Upper lobe of left lung (tissue), 6 donors: ENCODE measurements around the gene PAK1IP1. TPM values are rescaled to one million over a fixed set of nuclear protein-coding genes. Genes with fewer than 3 reads are reported as not detected.
"Not testable (repeated sequence)": the region's sequence is repeated elsewhere in the genome, so short reads cannot be mapped to it uniquely, and the experiment has no call there.

Source experiments
- ATAC-seq, 2 donors: fragments of 200-7000 bp; cut with Tn5 transposase; one replicate each; pipeline ENCODE4 v1.9.1; 2022; ENCODE audit warnings: mild to moderate bottlenecking in 2 of 2, moderate library complexity in 2 of 2; ENCODE audit not compliant: low FRiP score in 2 of 2
- DNase-seq, 2 donors: peaks; one replicate each; pipeline ENCODE4 v3.0.0-alpha.2; 2019 to 2020
- H3K27ac ChIP-seq, 4 donors: fragments of 200-600 bp; sonication (generic); one replicate each; pipeline ENCODE4 v1.5.1; 2016 to 2019
- H3K27me3 ChIP-seq, 4 donors: fragments of 200-600 bp; sonication (generic); one replicate each; pipeline ENCODE4 v1.5.1; 2017 to 2019
- H3K36me3 ChIP-seq, 4 donors: fragments of 200-600 bp; sonication (generic); one replicate each; pipeline ENCODE4 v1.5.1; 2016 to 2019
- H3K4me1 ChIP-seq, 4 donors: fragments of 200-600 bp; sonication (generic); one replicate each; pipeline ENCODE4 v1.5.1; 2018 to 2019
- H3K4me3 ChIP-seq, 4 donors: fragments of 200-600 bp; sonication (generic); one replicate each; pipeline ENCODE4 v1.5.1; 2017 to 2019; ENCODE audit warnings: mild to moderate bottlenecking in 2 of 4, moderate library complexity in 1 of 4
- H3K9me3 ChIP-seq, 4 donors: fragments of 200-600 bp; sonication (generic); one replicate each; pipeline ENCODE4 v1.5.1; 2018 to 2019
- EP300 ChIP-seq, 4 donors: sonication (generic); formaldehyde crosslinking; IDR thresholded peaks; one replicate each; pipeline ENCODE4 v1.5.1; 2017; ENCODE audit warnings: antibody characterized with exemption in 4 of 4, control low read depth in 2 of 4
- POLR2A ChIP-seq, 4 donors: fragments of 450-650 bp; IDR thresholded peaks; one replicate each; pipeline ENCODE4 v1.5.1; 2016 to 2017; ENCODE audit warnings: antibody characterized with exemption in 4 of 4, mild to moderate bottlenecking in 2 of 4
- POLR2AphosphoS5 ChIP-seq, 2 donors: sonication (generic); formaldehyde crosslinking; IDR thresholded peaks; one replicate each; pipeline ENCODE4 v1.5.1; 2017; ENCODE audit warnings: antibody characterized with exemption in 2 of 2
- WGBS, 2 donors: methylation state at CpG; one replicate each; pipeline ENCODE4 v1.1.5; 2017 to 2018; 5-methylcytosine and 5-hydroxymethylcytosine counted together
- small RNA-seq, 4 donors: library from RNA; depleted of rRNA; stranded (forward); fragments of <200 nt; gene quantifications; one replicate each; pipeline ENCODE3, GENCODE V24; 2016
- total RNA-seq, 6 donors: library from RNA; depleted of rRNA in 4 of 6; stranded (reverse); fragments of >200 nt in 4 of 6; gene quantifications; one replicate each; pipeline versions ENCODE4 v1.1.0 to v1.2.1, GENCODE V29; 2016 to 2021
- TF ChIP-seq, protein P1 (sequence below), 6 experiments: fragments of 450-650 bp in 4 of 6; fragments of 200-600 bp in 2 of 6; sonication (generic) in 2 of 6; IDR thresholded peaks; one replicate each; pipeline ENCODE4 v1.5.1; 2016 to 2019; ENCODE audit warnings: antibody characterized with exemption in 6 of 6
- donor health status: DM: no; HTN: no; CAD: no; lungs with moderate emphysema.
- donor health status: DM: no; HTN: yes; CAD: no; lungs with severe emphysema.

The PAK1IP1 gene
- total RNA-seq, 6 donors from 2014 or later: 6.0 to 15.8 (median 10.8) TPM

- Histone ChIP-seq H3K4me3 (no peak overlapping the region), H3K9me3 (no peaks in the 10 kb centered on the region), H3K36me3 (peaks cover 0 to 44% (median 27%) of the 10 kb centered on the region in 4 donors), H3K4me1 (peaks cover 20 to 33% (median 25%) of the 10 kb centered on the region in 4 donors), H3K27me3 (no peaks in the 10 kb centered on the region), H3K27ac (peak overlapping the region in 1 of 4 donors; percentile 27)
- DNase-seq (no peak), ATAC-seq (no peak)
- TF ChIP-seq POLR2A (IDR thresholded peaks at IDR 0.05): no peak
- no peak for TF ChIP-seq EP300 (IDR thresholded peaks at IDR 0.05)
- TF ChIP-seq, protein P1, sequence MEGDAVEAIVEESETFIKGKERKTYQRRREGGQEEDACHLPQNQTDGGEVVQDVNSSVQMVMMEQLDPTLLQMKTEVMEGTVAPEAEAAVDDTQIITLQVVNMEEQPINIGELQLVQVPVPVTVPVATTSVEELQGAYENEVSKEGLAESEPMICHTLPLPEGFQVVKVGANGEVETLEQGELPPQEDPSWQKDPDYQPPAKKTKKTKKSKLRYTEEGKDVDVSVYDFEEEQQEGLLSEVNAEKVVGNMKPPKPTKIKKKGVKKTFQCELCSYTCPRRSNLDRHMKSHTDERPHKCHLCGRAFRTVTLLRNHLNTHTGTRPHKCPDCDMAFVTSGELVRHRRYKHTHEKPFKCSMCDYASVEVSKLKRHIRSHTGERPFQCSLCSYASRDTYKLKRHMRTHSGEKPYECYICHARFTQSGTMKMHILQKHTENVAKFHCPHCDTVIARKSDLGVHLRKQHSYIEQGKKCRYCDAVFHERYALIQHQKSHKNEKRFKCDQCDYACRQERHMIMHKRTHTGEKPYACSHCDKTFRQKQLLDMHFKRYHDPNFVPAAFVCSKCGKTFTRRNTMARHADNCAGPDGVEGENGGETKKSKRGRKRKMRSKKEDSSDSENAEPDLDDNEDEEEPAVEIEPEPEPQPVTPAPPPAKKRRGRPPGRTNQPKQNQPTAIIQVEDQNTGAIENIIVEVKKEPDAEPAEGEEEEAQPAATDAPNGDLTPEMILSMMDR (IDR thresholded peaks at IDR 0.05): no peak
- no peak for TF ChIP-seq POLR2AphosphoS5 (IDR thresholded peaks at IDR 0.05)
- 53 to 54% methylated on average over 2 of the region's 2 CpGs for WGBS, 2 donors
Observed at GRCh38 chr6:10749734-10750133, 55.0 kb downstream of the PAK1IP1 start.

- peaks cover 0 to 52% (median 32%) of the 10 kb centered on the region in 4 donors for H3K36me3 ChIP-seq
- not testable (repeated sequence) for ATAC-seq, H3K9me3 ChIP-seq, H3K27me3 ChIP-seq, DNase-seq, H3K27ac ChIP-seq, H3K4me3 ChIP-seq
- WGBS, 2 donors: 78 to 86% methylated on average over 6 of the region's 6 CpGs
- H3K4me1 ChIP-seq: peaks cover 20 to 33% (median 25%) of the 10 kb centered on the region in 4 donors
Observed at GRCh38 chr6:10750568-10750967, 55.8 kb downstream of the PAK1IP1 start.

- Histone ChIP-seq H3K4me1 (peaks cover 20 to 29% (median 22%) of the 10 kb centered on the region in 4 donors), H3K36me3 (peaks cover 5 to 62% (median 36%) of the 10 kb centered on the region in 4 donors)
- not testable (repeated sequence) for H3K4me3 ChIP-seq, DNase-seq, H3K27me3 ChIP-seq, H3K9me3 ChIP-seq, H3K27ac ChIP-seq, ATAC-seq
- WGBS, 2 donors: 69 to 73% methylated on average over 5 of the region's 5 CpGs
Observed at GRCh38 chr6:10751757-10752156, 57.0 kb downstream of the PAK1IP1 start.

DNA sequence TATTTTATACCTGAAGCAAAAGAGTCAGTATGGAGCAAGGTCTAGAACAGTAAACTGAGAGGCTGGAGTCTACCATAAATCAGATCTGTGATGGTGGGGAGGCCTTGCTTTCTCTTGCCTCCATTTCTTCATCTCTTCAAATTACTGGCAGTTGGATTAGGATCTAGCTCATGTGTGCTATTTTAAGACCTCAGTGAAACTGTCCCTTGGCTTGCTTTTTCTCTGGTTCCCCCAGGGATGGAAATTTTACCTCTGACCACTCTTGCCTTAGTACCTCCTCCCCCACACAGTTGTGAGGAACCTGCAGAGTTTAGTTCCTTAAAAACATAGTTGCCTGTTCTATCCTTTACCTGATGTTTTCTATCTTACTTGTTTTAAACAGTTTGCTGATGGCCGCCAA is 61.3 kb downstream of the PAK1IP1 start:
- TF ChIP-seq EP300 (IDR thresholded peaks at IDR 0.05): no peak
- TF ChIP-seq, protein P1 (IDR thresholded peaks at IDR 0.05): no peak
- TF ChIP-seq POLR2AphosphoS5 (IDR thresholded peaks at IDR 0.05): no peak
- TF ChIP-seq POLR2A (IDR thresholded peaks at IDR 0.05): no peak
- H3K27ac ChIP-seq: no peak overlapping the region

More for the DNA sequence above, 61.3 kb downstream of the PAK1IP1 start:
- no peaks in the 10 kb centered on the region for H3K9me3 ChIP-seq
- DNase-seq (no peak), ATAC-seq (no peak)
- WGBS, 2 donors: 94 to 95% methylated on average over 1 of the region's 1 CpG
- H3K27me3 ChIP-seq: no peaks in the 10 kb centered on the region
- H3K4me1 ChIP-seq: peaks cover 0 to 4% (median 0%) of the 10 kb centered on the region in 4 donors
- no peak overlapping the region for H3K4me3 ChIP-seq
- peaks cover 5 to 74% (median 35%) of the 10 kb centered on the region in 4 donors for H3K36me3 ChIP-seq

Small RNA genes lying within 50 kb of the gene (small RNA-seq; reads per million reads assigned to genes)
- gene RF00019 (0 reads per million in 4 donors), gene RNA5SP203 (0 to 0.11 (median 0) reads per million in 4 donors)

Other genes with a start within 250 kb of the PAK1IP1 start
- 10 to 100 TPM; 18.7 to 97.4 (median 44.5) TPM for gene GCNT2, start 173.6 kb upstream of the PAK1IP1 start, total RNA-seq
- gene C6orf52, start 356 bp upstream of the PAK1IP1 start, total RNA-seq: 1 to 10 TPM in 2 of 6 donors, not detected in 4; 1.6 to 3.2 TPM
- 100 to 1,000 TPM in 2 of 6 donors, 10 to 100 TPM in 4; 23.0 to 116 (median 95.1) TPM for gene TMEM14C, start 28.1 kb downstream of the PAK1IP1 start, total RNA-seq
- 10 to 100 TPM; 25.1 to 73.9 (median 56.7) TPM for gene TMEM14B, start 52.8 kb downstream of the PAK1IP1 start, total RNA-seq
- 1 to 10 TPM in 4 of 6 donors, under 1 TPM in 1, not detected in 1; 0.57 to 5.3 (median 1.8) TPM for gene MAK, start 143.6 kb downstream of the PAK1IP1 start, total RNA-seq
- not detected for gene GCM2, start 187.1 kb downstream of the PAK1IP1 start, total RNA-seq
- gene SYCP2L, start 192.1 kb downstream of the PAK1IP1 start, total RNA-seq: 1 to 10 TPM in 3 of 6 donors, under 1 TPM in 3; 0.46 to 8.4 (median 1.6) TPM